Smooth muscle cell of the brain vasculature (primary cell): ENCODE measurements around the gene GLO1.

ENCODE experiments used
- DNase-seq: peaks from one replicate; pipeline ENCODE4 v3.0.0-alpha.2; 2012; ENCODE audit warnings: low read depth, low spot score

GLO1 gene

DNA sequence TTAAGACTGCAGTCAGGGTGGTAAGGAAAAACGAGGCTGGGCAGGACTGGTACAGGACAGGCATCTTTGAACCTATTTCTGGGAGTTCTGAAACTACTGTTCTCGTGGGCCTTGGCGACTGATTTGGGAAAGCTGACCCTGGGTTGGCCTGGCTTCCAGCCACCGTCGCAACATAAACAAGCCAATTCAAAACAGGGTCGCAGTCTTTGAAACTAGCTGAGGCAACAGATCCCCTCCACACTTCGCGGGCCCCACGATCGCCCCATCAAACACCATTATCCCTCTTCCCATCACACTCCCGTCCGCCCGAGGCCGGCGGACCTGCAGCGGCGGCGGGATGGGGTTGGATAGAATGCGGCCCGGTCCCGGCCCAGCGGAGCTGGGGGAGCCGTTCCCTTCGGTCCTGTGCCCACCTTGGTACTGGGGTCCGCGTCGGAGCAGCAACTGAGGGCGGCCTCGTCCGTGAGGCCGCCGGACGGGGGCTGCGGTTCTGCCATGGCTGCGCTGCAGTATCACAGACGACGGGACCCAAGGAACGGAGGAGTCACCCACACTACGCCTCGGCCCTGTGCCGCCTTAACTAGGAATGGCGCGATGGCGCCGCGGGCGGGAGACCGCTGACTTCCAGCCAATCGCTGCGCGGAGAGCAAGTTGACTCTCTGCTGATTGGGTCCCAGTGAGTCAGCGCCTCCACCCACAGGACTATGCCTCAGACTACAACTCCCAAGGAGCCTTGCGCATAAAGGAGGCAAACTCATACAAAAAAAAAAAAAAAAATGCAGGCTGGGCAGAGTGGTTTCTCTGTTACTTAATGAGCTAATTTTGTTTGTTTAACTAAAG is at the start of gene GLO1:
Gene GLO1, minus strand, starts transcription at position 588 of the 840 bp plus-strand sequence. Its CDS starts 91 bp downstream, at position 497.
- DNase-seq = peak; percentile 97

DNA sequence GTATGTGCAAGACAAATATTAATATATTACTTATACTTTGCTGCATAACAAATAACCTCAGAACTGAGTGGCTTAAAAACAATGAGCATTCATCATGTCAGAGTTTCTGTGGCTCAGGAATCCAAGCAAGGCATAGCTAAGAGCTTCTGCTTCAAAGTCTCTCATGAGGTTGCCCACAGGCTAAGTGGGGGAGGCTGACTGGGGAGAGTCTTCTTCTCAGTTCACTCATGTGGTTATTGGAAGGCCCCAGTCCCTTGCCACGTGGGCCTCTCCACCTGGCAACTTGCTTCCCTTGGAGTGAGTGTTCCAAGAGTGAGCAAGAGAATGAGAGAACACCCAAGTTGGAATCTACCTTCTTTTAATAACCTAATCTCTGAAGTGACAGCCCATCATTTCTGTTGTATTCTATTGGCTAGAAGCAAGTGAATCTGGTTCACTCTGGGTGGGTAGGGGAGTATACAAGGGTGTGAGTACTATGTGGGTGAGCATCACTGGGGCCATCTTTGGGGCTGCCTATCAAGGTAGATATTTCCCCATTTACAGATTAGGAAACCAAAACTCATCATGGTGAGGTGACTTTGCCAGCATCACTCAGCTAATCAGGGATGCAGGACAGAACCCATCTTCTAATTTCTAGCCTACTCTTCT is 48.1 kb upstream of the GLO1 start:
- no peak for DNase-seq

DNA sequence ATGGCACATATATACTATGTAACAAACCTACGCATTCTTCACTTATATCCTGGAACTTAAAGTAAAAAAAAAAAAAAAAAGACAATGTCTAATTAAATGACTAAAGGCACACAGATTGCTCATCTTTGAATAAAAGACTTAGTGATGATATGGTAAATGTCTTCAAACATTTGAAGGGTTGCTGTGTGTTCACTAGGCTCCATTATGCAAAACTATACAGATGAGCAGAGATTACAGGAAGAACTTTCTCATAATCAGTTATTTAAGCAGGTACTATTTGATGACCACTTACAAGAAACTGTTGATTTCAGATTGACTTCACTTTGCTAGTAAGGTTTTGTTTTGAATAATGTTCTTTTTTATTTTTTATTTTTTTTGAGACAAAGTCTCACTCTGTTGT is 46.5 kb upstream of the GLO1 start:
- no peak for DNase-seq

DNA sequence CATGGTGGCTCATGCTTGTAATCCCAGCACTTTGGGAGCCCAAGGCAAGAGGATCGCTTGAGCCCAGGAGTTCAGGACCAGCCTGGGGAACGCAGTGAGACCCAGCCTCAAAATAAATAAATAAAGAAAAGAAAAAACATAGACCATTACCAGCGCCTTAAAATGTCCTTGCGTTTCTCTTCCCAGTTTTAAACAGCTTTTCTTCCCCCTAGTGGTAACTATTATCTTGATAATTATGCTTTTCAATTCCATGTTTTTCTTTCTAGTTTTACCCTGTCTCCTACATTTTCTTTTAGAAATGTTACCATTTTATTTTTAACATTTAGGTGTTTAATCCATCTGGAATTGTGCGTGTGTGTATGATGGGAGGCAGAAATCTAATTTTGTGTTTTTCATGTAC is 36.6 kb upstream of the GLO1 start:
- no peak for DNase-seq

DNA sequence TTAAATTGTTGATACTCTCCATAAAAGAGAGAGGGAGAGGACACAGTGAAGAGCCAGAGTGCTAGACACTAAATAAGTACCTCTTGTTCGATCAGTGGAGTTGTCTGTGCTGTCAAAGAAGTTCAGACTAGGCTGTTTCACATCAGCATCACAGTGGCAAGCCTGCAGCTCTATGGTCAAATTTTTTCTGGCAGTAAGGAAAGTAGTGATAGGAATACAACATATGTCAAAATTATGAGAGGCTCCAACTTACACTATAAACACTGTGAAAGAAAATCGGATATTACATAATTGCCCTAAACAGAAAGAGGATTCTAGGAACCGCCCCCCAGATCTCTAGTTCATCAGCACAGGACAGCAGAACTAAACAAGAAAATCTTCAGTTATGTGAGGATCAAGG is 35.3 kb upstream of the GLO1 start:
- no peak for DNase-seq

DNA sequence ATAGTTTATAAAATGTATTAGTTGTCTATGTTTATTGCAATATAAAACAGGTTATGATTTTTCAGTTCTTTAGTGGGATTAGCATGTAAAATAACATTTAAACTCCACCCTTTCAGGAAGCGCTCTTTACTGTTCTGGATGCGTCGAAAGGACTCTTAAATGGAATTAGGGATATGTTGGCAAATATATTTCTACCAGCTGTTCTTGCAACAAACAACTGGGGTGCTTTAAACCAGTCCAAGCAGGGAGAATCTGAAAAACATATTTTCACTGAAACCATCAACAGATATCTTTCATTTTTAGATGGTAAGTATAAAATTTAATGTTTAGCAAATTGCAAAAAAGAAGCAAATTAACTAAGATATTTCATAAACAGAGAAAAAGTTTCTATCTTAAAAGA is 34.0 kb upstream of the GLO1 start:
- DNase-seq = no peak

DNA sequence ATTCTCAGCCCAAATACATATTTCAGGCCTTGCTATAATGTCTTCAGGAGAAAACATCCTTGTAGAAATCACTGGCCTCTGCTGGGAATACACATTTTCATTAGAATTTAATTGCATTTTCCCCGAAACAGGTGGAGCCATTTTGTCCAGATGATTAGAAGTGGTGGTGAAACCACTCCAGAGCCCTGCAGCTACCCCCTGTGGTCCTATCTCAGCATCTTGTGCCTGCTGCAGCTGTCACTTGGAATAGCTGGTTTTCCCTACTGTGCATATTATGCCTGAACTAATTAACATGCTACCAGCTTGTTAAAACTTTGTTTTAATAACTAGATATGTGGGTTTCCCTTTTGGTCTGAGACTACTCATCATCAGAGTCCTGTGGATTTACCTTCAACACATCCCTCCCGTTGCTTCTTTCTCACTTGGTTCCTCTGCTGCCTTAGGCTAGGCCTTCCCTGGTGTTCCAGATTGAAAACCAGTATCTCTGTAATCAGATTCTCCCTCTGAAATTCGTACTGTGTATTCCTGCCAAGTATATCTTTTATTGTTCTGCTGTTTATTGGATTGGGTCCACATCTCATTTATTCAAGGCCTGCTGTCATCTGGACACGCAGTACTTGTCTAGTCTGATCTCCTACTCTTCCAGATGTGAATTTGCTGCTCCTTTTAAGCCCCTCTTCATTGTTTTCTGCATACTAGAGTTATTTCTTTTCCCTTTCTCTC is 27.4 kb upstream of the GLO1 start:
- no peak for DNase-seq

DNA sequence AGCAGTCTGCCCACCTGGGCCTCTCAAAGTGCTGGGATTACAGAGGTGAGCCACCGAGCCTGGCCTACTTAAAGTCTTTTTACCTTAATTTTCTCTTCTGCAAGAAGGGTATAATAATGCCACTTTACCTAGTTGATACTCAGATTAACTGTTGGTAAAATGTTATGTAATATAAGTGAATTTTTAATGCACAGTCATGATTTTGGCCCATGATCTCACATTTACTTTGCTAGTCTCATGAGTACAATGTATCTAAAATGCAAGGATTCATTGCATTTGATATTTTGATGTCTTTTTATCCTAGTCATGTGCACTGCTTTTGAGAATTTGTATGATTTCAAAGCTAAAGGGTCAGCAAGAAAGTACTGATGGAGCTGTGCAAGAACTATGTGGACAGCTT is 25.3 kb upstream of the GLO1 start:
- DNase-seq = no peak

DNA sequence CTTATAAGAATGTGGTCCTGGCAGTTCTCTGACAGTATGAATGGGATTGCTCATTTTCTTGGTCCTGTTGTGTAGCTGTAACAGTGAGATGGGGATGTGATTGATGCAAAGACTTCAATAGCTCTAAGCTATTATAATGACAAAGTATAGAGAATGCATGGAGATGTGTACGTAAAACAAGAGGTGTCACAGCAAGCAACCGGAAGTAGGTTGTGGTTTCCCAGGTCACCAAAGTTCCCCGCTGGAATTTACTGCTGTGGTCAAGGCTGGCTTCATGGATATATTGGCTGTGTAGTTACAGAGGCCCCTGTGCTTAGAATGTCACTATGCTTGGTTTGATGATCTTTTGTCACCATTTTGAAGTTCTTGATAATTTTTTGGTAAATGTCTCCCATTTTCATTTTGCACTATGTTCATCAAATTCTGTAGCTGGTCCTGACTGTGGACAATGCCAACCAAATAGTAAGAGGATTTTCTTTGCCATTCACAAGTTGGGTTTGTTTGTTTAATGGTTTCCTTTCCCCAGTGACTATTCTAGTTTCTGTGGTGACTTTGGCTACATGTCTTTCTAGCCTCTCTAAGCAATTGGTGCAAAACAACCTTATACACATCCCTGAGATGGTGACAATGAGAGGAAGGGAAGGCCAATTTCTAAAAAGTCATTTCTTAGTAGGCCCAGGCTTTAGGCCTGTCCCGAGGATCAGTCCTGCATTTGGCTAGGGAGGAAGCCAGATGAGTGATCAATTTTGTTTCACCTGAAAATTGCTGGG is 22.7 kb upstream of the GLO1 start:
- no peak for DNase-seq

DNA sequence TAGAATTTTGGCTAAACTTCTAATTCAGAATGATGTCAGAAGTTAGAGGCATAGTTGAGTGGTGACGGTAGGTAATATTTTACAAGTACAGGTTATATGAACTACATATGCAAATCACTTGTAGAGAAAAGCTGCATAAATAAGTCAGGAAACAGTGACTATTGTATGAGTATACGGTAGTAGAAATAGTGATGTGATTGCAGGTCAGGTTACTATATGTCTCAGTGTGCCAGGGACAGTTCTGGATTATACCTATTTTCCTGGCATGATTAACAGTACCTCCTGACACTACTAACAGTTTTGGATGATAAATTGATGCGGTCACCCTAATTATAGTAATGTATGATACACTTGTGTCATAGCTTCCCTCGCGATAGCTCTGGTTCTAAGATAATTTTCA is 21.4 kb upstream of the GLO1 start:
- DNase-seq = no peak

DNA sequence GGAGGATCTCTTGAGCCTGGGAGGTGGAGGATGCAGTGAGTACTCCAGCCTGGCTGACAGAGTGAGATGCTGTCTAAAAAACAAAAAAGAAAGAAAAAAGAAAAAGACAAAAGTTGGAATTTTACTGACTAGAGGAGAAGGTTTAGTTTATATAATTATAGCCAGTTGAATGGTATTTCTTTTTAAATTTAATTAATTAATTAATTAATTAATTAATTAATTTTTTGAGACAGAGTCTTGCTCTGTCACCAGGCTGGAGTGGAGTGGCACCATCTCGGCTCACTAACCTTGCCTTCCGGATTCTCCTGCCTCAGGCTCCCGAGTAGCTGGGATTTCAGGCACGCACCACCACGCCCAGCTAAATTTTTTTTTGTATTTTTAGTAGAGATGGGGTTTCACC is 20.8 kb upstream of the GLO1 start:
- DNase-seq = no peak

DNA sequence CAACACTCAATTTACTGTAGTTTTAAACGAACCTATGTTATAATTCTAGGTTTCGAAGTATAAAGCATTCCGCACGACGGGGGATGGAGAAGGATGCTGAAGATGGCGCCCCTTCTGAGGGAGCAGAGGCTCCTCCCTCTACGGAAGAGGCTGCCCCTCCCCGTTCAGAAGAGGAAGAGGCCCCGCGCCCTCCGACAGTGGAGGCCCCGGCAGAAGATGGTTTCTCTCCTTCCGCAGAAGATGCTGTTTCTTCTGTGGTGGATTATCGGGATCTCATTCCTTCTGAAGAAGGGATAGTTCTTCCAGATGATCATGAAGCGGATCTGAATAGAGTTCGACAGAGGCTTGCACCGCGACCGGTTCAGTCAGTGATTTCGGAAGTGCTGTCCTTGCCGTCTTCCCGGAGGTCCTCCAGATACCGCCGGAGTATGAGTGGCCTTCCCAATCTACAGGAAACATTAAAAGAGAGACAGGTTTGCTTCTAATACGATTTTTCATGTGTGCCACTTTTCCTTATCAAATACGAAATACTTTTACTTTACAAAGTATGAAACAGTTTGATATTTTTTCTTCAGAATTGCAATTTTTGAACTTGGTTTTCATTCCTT is 19.9 kb upstream of the GLO1 start:
- DNase-seq = no peak

DNA sequence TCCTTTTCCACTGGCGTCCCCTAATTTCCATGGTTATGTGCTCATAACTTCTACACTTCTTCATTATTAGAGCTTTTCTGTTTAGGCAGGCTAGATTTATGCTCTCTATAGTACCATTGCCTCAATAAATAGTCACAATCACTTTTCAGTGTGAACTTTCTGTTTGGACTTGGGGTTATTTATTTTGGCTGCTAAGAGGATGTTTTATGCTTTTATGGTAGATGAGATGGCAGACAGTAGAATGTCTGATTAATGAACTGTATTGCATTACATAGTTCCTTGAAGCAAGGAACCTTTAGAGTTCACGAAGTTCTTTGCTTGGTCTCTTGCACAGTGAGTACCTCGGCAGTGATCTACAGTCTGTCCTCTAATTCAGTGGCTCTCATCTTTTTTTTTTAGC is 19.1 kb upstream of the GLO1 start:
- no peak for DNase-seq

DNA sequence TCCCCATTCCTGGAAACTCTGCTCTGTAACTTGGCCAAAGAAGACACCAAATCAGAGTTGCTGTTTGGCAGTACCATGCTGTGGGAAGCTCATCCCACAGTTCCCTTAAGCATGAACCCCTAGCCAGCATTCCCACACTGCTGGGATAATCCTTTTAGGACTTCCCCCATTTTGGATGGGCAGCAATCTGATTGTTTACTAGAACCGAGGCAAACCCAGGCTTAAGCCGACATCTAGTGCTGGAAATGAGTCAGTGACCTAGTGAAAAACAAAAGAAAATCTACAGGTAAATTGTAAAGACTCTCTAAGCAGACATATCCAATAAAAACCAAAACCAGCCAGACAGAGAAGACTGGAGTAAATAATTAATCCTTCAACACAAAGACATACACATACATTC is 17.4 kb upstream of the GLO1 start:
- DNase-seq = no peak

DNA sequence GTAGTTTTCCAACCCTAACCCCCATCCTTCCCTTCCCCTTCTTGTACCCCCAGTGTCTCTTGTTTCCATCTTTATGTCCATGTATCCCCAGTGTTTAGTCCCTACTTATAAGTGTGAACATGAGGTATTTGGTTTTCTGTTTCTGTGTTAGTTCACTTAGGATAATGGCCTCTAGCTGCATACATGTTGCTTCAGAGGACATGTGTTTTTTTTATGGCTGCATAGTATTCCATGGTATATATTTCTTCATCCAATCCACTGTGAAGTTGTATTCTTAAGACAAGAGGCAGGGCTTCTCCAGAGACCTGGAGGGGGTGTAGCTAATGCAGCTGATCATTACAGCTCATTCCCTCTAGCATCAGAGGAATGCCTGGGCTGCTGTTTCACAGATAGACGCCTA is 16.4 kb upstream of the GLO1 start:
- DNase-seq = no peak

DNA sequence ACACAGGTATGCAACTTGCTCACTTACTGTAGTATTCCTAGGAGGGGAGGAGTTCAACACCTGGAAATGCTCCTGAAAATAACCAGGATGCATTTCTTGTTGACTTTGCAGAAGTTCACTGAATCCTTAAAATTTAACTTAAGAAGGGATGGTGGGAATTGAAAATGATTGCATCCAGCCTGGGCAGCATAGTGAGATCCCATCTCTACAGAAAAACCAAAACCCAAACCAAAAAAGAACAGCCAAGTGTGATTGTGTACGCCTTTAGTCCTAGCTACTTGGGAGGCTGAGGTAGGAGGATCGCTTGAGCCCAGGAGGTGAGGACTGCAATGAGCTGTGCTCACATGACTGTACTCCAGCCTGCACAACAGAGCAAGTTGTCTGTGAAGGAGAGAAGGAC is 13.9 kb upstream of the GLO1 start:
- DNase-seq = no peak

DNA sequence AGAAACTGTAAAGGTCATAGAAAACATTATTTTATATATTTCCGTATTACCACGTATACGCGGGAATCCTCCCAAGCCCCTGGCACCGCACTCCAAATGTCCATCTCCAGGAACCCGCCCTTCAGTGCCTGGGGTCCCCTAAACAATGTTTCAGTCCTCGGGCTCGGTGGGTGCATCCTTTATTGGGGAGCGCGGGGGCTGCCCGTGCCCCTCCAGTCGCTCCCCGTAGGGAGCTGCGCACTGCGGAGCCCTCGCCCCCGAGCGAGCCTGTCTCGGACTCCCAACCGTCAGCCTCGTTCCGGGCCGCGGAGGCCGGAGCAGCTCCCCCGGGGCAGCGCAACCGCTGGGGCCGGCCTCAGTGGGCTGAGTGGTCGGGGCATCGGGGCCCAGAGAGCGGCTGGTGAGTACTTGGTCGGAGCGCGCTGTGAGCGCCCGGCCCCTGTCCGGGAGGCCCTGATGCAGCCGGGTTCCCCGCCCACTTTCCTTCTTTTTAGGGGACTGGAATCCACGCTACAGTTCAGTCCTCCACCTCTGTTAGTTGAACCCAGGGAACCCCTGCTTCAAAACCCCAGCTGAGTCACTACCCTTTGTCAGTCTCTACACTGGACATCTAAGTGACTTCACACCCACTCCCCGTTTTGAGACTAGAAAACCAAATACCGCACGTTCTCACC is 12.2 kb upstream of the GLO1 start, which contains the start of gene DNAH8:
Gene DNAH8, plus strand, starts transcription at position 296 of the 674 bp plus-strand sequence. CDS start 7,499 bp downstream, outside the sequence.
- DNase-seq = no peak

DNA sequence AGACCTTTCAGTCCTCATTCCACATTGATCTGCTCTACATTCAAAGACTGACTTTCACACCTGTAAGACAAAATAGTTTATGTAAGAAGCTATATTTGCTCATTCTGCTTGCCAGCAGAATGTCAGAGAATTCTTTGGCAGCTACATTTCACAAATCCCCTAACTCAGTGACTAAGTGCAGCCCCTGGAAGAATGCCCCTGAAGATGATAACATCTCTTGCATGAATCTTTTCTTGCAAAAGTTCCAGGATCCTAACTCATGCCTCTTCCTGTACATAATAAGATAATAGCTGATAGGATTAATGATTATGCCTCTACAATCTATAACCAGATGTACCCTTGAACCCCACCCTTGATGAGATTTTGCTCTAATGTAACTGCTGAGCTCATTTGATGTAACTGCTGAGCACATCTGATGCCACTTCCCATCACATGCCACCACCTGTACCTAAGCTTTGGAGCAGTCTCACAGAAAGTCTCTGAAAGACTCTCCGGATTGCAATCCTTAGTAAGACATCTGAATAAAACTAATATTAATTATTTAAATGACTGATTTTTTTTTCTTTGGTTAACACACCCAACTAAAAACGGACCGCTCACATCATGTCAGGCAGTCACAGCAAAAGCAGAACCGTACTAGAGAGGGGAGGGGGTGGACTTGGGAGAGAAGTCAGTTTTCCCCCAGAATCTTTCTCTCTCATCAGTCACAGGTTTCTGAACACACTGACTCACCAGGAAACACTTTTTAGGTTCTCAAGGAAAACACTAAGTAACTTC is 11.5 kb upstream of the GLO1 start:
- DNase-seq = no peak

DNA sequence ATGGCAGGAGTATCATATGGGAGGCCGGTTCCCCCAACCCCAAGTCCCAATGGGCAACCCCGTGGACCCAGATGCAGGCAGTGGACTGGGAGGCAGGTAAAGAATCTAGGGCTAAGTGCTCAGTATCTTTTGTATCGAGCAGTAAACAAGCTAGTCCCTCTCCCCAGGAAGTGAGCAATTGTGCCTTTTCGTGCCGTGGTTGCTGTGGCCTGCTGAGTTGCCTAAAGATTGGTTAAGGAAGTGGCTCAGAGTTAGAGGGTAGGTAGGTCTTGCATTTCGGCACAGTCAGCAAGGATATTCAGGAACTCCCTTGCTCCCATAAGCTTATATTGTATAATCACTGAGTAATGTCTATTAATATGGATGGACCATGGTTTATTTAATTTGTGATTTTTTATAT is 10.9 kb upstream of the GLO1 start:
- no peak for DNase-seq

DNA sequence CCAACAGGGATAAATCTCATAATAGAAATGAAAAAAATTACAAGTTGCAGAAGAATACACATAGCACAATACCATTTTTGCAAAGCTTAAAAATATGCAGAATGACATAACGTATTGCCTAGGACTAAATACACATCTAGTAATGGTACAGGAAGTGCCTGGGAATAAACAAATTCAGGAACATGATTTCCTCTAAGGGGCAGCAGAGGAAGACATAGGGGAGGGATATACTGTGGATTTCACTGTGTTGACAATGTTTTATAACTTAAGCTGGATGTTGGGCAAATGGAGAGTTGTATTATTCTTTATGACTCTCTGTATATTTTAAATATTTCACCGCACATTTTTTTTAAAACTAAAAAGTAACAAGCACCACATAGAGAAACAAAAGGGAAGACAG is 5.6 kb upstream of the GLO1 start:
- DNase-seq = no peak
